Head of caudate nucleus (tissue), 42 donors: ENCODE results near the gene SEPTIN2.
A peak's percentile ranks its signal among the peaks of the same experiment; 100 is the strongest.

ENCODE experiments used
- DNase-seq, 42 donors: peaks; one replicate each; pipeline versions ENCODE4 v3.0.0 to v3.0.0-alpha.2; 2020 to 2021; ENCODE audit warnings: mixed read lengths in 7 of 42
- intact Hi-C: fragments of 100-400 bp; cut with DNase I; formaldehyde crosslinking; loops from one replicate; pipeline ENCODE4 v1.15.0; 2022

SEPTIN2 gene

DNA sequence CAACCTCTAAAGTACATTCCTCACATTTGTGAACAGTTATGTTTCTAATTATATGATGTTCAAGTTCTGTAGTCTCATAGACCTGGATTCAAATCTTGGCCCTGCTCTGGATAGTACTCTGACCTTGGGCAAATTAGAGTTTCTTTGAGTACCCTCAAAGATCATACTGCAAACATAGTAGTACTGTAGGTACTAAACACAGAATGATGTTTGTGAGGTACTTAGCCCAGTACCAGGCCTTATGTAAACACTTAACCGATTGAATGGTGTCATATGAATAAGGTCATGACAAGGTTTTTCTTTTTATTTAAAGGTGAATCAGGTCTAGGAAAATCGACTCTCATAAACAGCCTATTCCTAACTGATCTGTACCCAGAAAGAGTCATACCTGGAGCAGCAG, 19.1 kb downstream of the SEPTIN2 start:
- intact Hi-C loops: no loop called here
- no peak for DNase-seq

DNA sequence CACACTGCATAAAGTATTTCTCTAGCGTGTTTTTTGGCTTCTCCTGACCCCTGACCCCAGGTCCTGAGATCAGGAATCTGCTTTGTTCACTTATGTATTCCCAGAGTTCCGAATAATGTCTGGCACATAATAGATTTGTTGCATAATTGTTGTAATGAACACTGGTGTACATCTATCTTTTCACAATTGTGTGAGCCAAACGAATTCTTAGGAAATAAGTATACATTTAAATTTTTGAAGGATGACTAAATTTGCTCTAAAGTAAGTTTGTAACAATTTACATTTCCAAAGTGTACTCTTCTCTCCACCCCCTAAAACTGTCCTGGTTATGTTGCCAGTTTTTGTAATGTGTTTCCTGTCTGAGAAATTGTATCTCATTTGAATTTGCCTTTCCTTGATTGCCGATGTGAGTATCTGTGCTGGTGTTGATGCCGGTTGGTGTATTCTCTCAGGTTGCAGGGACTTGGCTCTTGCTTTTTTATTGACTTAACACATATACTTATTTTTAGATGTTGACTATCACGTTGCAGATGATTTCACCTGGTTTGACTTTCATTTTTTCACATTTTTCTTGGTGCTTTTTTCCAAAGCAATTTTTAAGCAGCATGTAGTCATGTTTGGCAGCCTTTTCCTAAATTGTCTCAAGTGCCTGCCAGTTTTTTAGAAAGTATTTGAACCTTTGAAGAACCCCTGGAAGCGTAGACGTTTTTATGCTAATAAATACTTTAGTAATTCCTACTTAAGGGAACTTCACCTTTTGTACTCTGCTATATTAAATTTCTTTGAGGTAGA, 24.3 kb downstream of the SEPTIN2 start:
- DNase-seq: no peak
- intact Hi-C loops: no loop called here

DNA sequence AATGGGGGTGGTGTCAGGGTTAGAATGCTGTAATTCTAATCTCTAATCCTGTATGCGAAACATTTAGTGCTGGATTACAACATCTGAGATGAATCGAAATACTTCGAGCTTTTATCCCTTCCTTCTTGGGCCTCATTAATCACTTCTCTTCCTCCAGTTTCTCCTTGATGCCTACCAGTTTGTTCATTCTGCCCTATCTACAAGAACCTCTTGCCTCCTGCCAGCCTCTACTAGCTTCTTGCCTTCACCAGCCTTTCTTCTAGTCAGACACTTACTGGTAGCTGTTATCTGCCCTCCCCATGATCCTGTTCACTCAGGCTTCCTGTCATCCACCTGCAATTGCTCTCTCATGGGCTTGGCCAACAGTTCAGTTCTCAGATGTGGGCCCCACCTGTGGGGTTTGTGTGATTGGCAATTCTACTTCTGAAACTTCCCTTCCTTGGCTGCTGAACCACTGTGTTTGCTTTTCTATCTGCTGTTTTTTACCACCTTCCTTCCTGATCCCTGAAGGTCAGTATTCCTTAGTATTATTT, 25.0 kb downstream of the SEPTIN2 start:
- intact Hi-C loops: no loop called here
- DNase-seq: no peak

DNA sequence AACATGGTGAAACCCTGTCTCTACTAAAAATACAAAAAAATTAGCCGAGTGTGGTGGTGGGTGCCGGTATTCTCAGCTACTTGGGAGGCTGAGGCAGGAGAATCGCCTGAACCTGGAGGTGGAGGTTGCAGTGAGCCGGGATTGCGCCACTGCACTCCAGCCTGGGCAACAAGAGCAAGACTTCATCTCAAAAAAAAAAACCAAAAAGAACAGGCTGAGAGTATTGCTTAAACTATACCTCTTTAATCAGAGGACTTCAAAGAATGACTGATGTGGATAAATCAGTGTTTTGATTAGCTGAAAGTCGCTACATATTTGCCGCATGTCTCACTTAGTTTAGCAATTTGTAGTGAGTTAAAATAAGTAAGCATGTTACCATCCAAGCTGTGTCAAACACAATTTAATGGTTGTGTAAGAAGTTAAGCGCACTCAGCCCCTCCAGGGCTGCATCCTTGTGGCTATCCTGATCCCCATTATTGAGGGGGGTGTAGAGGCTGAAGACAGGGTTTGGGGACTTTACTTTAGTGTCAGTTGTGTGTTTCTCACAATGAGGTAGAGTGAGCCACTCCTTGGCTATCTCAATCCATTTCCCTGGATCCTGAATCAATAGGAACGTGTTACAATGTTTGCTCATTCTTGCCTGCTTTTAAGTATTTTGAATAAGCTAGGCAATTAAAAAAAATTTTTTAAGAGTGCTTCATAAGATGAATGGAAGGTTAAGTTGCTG, 29.4 kb downstream of the SEPTIN2 start:
- intact Hi-C loops: no loop called here
- no peak for DNase-seq

DNA sequence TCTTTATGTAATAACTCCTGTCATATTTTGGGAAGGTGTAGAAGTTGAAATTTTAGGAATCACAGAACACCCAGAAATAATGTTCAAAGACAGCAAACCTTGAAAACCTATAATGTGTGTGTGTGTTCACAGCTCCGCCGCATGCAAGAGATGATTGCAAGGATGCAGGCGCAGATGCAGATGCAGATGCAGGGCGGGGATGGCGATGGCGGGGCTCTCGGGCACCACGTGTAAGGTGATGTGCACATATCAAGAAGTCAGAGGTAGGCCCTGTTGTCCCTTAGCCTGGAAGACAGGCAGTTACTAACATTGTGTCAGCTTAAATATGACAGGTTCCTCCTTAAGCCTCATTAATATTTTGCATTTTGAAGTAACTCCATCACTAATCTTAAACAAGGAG, 34.2 kb downstream of the SEPTIN2 start:
- intact Hi-C loops: no loop called here
- no peak for DNase-seq

DNA sequence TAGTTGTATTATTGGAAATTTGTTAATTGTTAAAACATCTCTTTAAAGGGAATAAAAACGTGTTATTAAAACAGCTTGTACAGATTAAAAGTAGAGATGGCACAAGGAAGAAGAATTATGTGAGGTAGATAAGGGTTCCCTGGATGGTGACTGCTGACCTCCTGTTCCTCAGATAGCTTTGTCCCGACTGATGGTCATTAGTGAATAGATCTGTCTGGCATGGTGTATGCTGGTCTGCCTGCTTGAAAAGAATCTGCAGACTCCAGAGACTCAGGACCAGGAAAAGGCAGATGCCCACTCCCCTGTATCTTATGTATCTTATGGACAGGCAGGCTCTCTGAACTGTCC, 34.8 kb downstream of the SEPTIN2 start:
- DNase-seq: no peak
- intact Hi-C loops: no loop called here

DNA sequence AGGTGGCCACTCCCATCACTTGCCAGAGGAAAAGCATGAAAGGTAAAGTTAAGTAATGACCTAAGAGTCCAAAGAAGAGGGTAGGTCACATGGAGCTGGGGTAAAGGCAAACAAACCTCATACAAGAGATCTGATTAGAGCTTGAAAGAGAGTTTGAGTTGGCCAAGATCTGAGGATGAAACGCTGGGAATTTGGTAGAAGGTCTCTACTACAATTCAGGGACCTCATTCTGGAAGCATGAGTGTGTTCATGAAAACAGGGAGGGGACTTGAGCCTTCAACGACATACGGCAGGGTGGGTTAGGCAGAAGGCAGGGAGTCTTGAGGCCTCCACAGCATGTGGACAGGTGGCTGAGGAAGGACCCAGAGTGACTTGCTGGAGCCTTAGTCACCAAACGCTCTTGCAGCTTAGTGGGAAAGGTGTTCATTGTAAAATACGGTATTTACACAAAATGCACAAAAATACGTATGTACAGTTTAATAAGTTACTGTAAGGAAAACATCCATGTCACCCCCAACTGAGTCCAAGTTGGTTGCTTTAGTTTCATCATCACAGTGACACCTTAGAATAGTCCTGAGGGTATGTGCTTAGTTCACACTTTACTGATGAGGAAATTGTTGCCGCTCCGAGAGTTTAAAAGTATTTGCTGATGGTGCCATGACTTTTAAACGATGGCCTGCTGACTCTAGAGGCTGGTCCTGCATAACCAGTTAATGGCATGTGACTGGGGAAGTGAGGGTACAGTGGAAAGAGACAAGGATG, 35.3 kb downstream of the SEPTIN2 start:
- no peak for DNase-seq
- intact Hi-C loops: no loop called here

DNA sequence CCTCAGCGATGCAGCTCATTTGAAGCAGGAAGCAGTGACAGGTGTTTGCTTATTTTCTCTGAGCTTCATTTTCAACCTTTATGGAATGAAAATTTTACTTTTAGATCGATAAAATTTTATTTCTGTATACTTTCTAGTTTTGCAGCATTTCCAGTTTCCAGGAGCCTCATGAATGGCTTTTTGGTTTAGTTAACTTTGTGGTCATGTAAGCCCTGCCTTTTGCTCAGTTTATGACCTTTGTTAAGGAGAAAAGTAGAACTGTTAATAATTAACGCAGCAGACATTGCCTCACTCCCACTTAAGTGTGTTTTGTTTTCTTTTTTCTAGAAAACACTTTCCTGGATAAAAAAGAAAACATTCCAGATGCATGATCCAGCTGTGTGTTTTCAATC, 35.9 kb downstream of the SEPTIN2 start:
- no peak for DNase-seq
- intact Hi-C loops: no loop called here

DNA sequence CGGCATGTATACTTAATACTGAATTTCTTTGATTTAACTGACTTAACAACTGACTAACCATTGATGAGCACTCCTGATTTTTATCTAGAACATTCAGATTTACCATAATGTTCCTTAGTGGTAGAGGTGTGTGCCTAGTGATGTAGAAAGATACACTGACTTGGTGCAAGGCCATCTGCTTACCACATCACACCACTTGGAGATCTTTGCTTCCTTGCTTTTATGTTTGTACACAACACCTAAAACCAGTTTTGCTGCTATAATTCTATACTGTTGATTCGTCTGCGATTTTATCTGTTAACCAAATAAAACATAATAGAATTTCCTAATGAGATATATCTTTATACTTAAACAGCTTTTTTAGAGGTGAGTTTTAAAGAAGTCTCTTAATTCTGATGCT, 36.5 kb downstream of the SEPTIN2 start:
- DNase-seq: no peak
- intact Hi-C loops: no loop called here

DNA sequence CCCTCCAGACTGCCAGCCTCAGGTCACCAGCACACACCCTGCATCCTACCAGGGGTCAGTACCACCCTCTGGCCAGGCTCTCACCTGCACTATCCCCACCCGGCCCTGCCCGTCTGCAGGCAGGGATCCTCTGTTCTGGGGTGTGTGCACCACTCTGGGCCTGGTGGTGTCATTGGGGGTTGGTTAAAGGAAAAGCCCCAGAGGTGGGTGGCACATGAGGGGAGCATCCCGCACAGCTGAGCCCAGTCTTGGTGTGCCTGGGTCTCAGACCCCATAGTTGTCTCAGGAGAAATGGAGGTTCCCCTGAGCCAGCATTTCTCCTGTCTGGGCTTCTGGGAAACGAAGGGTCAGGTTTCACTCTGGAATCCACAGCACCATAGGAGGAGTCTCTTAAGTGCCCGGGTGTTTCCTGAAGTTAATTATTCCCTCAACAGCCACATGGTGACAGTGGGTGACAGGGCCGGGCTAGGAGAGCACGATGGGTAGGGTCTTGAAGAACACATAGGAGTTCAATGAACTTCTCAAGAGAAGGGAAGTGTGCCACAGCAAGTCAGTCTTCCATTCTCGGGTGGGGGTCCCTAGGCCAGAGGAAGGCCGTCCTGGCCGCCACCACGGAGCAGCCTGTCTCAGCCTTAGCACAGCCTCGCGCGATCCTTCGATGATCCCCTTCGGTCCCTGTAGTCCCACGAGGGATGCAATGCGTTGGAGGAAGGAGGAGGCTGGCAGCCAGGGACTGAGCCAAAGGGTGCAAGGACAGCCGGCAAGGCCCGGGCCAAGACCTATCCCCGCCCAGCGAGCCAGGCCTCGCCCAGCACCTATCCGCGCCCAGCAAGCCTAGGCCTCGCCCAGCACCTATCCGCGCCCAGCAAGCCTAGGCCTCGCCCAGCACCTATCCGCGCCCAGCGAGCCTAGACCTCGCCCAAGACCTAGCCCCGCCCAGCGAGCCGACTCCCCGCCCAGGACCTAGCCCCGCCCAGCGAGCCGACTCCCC, 39.2 kb downstream of the SEPTIN2 start:
- intact Hi-C loops: loop anchor here (5.0 kb wide), 2 partner anchors 38 to 152 kb away; partner anchors contain the start of genes HDLBP, SEPTIN2 and STK25
- peak; percentile 37 to 80 (median 65) for DNase-seq

DNA sequence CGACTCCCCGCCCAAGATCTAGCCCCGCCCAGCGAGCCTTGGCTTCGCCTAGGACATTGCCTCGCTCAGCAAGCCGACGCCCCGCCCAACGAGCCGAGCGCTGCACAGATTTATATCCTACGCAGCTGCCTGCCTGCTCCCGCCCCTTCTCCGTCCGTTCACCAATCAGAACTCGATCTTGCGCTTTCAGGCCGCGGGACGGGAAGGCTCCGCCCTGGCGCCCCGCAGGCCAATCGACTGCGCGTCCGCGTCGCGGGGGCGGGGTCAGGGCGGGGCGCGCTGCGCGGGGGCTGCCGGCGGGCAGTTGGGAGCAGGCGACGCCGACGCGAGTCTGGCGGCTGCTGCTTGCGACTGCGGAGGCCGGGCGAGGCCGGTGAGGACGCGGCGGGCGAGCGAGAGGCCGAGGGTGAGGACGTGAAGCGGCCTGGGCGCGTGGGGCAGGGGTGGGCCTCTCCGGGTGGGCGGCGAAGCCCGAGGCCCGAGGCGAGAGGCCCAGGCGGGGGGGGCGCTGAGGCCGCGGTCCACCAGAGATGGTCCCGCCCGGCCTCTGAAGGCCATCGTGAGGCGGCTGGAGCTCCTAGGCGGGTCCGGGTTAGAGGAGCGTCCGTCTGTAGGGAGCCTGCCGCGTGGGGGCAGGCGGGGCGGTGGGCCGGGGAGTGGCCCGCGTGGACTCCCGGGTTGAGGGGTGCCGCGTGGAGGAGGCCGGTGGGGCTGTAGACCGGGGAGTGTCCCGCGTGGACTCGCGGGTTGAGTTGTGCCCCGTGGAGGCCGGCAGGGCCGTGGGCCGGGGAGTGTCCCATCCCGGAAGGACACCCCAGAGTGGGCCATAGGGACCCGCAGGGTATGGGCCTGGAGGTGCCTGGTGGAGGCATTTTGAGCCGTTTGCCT, 40.5 kb downstream of the SEPTIN2 start, which contains the start of gene FARP2:
Gene FARP2 (plus strand): TSS at position 303 of the 888 bp plus-strand sequence. CDS start 16,823 bp downstream, outside the sequence.
- intact Hi-C loops: loop anchor here (5.0 kb wide), 2 partner anchors 39 to 151 kb away; partner anchors contain the start of genes HDLBP, SEPTIN2 and STK25
- peak; percentile 97 to 100 (median 100) for DNase-seq

DNA sequence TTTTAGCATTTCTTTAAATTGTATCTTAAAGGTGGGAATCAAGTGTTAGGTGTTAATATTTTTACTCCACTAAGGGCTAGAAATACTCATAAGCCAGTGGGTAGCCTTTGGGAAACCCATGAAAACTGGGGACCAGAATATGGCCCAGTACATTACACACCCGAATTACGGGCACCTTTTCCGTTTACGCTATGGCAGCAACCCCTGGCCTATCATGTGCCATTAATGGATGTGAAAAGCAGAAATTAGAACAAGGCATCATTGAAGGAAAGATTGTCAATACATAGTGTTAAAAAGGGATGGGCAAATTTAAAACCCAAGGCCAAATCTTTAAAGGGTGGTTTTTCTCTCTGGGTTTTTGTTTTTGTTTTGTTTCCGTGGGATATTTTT, 41.1 kb downstream of the SEPTIN2 start:
- intact Hi-C loops: loop anchor here (5.0 kb wide), 2 partner anchors 40 to 150 kb away; partner anchors contain the start of genes HDLBP, SEPTIN2 and STK25
- no peak for DNase-seq

DNA sequence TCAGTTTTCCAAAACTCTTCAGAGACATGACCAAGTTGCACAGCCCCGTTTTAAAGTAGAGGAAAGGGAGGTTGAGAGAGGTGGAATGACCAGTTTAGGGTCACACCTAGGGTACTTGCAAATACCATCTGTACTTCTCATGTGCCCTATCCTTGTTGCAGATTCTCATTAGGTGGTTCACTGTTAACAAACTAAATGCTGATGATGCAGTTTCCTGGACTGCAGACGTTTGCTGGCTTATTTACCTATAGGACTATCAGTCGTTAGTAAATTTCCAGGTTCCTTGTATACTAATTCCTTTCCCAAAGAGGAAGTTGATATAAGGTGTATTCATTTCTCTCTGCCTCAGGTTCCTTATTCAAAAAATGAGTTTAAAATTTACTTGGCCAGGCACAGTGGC, 41.8 kb downstream of the SEPTIN2 start:
- intact Hi-C loops: loop anchor here (5.0 kb wide), 2 partner anchors 40 to 150 kb away; partner anchors contain the start of genes HDLBP, SEPTIN2 and STK25
- no peak for DNase-seq

DNA sequence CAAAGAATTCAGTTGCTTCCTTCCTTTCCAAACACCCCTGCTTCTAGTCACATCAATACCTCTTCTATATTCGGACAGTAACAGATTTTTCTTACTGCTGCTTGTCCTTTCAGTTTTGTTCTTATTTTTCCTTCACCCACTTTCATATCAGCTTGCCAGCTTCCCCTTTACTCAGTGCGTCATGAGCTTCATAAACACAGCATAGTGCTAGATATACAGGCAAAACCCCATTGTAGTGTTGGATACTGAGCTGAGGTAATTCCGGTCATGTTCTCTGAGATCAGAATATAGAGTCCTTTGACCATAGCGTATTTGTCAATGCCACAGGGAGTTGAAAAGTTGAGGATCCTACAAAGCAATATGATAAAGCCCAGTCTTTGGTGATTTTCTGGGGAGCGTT, 42.7 kb downstream of the SEPTIN2 start:
- no peak for DNase-seq
- intact Hi-C loops: loop anchor here (5.0 kb wide), 2 partner anchors 41 to 149 kb away; partner anchors contain the start of genes HDLBP, SEPTIN2 and STK25

DNA sequence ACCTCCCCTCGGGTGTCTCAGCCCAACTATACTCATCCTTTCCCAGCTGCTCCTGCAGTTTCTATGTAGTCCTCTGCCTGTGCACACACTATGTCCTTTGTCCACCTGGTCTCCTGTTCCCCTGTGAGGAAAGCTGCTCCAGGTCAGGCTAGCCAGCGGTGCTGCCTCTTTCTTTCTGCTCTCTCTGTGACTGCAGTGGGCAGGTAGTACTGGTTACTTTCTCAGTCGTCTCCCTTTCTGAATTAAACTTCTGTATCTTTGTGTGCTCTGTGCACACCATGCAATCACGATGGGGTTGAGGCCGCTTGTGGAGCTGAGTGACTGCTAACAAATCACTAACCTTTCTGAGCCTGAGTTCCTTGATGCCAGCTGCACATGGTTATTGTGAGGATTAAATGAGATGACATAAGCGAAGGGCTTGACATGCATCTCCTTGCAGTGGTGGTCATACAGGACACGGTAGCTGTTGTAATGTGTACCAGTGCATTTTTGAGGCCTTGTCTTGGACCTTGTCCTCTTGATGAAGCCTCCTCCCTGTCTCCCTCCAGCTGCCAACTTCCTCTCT, 43.8 kb downstream of the SEPTIN2 start:
- no peak for DNase-seq
- intact Hi-C loops: loop anchor here (5.0 kb wide), 2 partner anchors 42 to 148 kb away; partner anchors contain the start of genes HDLBP, SEPTIN2 and STK25

DNA sequence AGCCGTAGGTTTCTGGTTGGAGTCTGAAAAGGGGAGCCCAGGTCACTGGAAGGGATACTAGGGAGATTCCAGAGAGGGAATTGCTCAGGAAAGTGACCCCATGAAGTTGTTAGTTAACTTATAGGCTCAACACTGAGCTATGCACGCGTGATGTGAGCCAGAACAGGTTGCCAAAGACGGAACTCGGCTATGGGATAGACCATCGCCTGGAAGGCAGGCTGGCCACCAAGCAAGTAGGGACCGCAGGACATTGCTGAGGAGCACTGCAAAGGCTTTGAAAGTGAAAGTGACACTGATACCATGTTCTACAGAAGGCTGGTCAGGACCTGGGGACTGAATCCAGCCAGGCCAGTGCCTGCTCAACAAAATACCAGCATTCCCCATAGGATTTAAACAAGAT, 47.7 kb downstream of the SEPTIN2 start:
- intact Hi-C loops: no loop called here
- no peak for DNase-seq

DNA sequence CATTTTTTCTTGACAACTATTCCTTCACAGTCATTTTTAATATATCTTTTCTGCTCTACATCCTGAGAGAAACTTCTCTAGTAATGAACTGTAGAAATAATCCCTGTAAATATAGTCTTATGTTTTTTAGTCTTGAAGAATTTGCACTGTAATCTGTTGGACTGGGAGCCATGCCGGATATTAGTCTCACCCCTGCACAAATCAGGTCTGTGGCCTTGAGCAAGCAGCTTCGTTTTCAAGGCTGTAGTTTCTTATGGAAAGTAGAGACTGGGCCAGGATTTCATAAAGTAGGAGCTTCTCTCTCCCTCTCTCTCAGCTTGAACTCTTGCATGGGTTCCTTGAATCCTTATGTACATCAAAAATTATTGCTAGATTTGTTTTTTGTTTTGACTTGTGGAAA, 49.1 kb downstream of the SEPTIN2 start:
- no peak for DNase-seq
- intact Hi-C loops: no loop called here
